ENCODE data around the gene CCNF.
"Not testable (repeated sequence)": the region's sequence is repeated elsewhere in the genome, so short reads cannot be mapped to it uniquely, and the experiment has no call there.

The CCNF gene

GRCh38 chr16:2422123-2422867 lies 7.0 kb upstream of the CCNF start:
- Histone ChIP-seq H3K36me3 (ENCODE audit: insufficient read depth, low read length) (no peaks in the 10 kb centered on the region), H3K9ac (ENCODE audit: low read depth, low read length) (no peak overlapping the region), H3K9me3 (ENCODE audit: control insufficient read depth, insufficient read depth, low read length) (no peaks in the 10 kb centered on the region)

GRCh38 chr16:2424061-2425007 lies 4.9 kb upstream of the CCNF start:
- Histone ChIP-seq H3K36me3 (ENCODE audit: insufficient read depth, low read length) (no peaks in the 10 kb centered on the region), H3K4me1 (ENCODE audit: insufficient read depth, low read length) (peaks cover 6% of the 10 kb centered on the region; the same call in 1 of the 2 replicates), H3K9ac (ENCODE audit: low read depth, low read length) (no peak overlapping the region), H3K9me3 (ENCODE audit: control insufficient read depth, insufficient read depth, low read length) (no peaks in the 10 kb centered on the region)

More at GRCh38 chr16:2422123-2422867, 7.0 kb upstream of the CCNF start:
- H3K4me1 ChIP-seq (ENCODE audit: insufficient read depth, low read length): no peaks in the 10 kb centered on the region

GRCh38 chr16:2425008-2425518 lies 4.2 kb upstream of the CCNF start:
- no peak overlapping the region for H3K9ac ChIP-seq (ENCODE audit: low read depth, low read length)
- no peaks in the 10 kb centered on the region for H3K9me3 ChIP-seq (ENCODE audit: control insufficient read depth, insufficient read depth, low read length)

GRCh38 chr16:2425825-2426430 lies 3.3 kb upstream of the CCNF start:
- Histone ChIP-seq H3K9me3 (ENCODE audit: control insufficient read depth, insufficient read depth, low read length) (no peaks in the 10 kb centered on the region), H3K9ac (ENCODE audit: low read depth, low read length) (no peak overlapping the region), H3K36me3 (ENCODE audit: insufficient read depth, low read length) (no peaks in the 10 kb centered on the region), H3K4me1 (ENCODE audit: insufficient read depth, low read length) (peaks cover 11% of the 10 kb centered on the region; the same call in 1 of the 2 replicates)

More at GRCh38 chr16:2425008-2425518, 4.2 kb upstream of the CCNF start:
- H3K4me1 ChIP-seq (ENCODE audit: insufficient read depth, low read length): peaks cover 6% of the 10 kb centered on the region; the same call in 1 of the 2 replicates
- no peaks in the 10 kb centered on the region for H3K36me3 ChIP-seq (ENCODE audit: insufficient read depth, low read length)

GRCh38 chr16:2426941-2427361 lies 2.3 kb upstream of the CCNF start:
- Histone ChIP-seq H3K9ac (ENCODE audit: low read depth, low read length) (no peak overlapping the region), H3K9me3 (ENCODE audit: control insufficient read depth, insufficient read depth, low read length) (no peaks in the 10 kb centered on the region), H3K4me1 (ENCODE audit: insufficient read depth, low read length) (peaks cover 11% of the 10 kb centered on the region; the same call in 1 of the 2 replicates), H3K36me3 (ENCODE audit: insufficient read depth, low read length) (no peaks in the 10 kb centered on the region; the same call in 1 of the 2 replicates)

GRCh38 chr16:2427526-2427925 lies 1.7 kb upstream of the CCNF start:
- no peak overlapping the region for H3K9ac ChIP-seq (ENCODE audit: low read depth, low read length)
- peaks cover 3% of the 10 kb centered on the region; the same call in 1 of the 2 replicates for H3K36me3 ChIP-seq (ENCODE audit: insufficient read depth, low read length)
- H3K4me1 ChIP-seq (ENCODE audit: insufficient read depth, low read length): peaks cover 11% of the 10 kb centered on the region; the same call in 1 of the 2 replicates
- no peaks in the 10 kb centered on the region for H3K9me3 ChIP-seq (ENCODE audit: control insufficient read depth, insufficient read depth, low read length)

- Histone ChIP-seq H3K4me1 (ENCODE audit: insufficient read depth, low read length) (peaks cover 11% of the 10 kb centered on the region; the same call in 1 of the 2 replicates), H3K9me3 (ENCODE audit: control insufficient read depth, insufficient read depth, low read length) (no peaks in the 10 kb centered on the region), H3K9ac (ENCODE audit: low read depth, low read length) (peak overlapping the region; percentile 84), H3K36me3 (ENCODE audit: insufficient read depth, low read length) (peaks cover 6% of the 10 kb centered on the region)
These were observed 1.0 kb upstream of the CCNF start for GRCh38 chr16:2428051-2428783.

GRCh38 chr16:2428784-2429033 lies 538 bp upstream of the CCNF start:
- Histone ChIP-seq H3K36me3 (ENCODE audit: insufficient read depth, low read length) (peaks cover 6% of the 10 kb centered on the region), H3K9ac (ENCODE audit: low read depth, low read length) (peak overlapping the region; percentile 84), H3K4me1 (ENCODE audit: insufficient read depth, low read length) (peaks cover 11% of the 10 kb centered on the region; the same call in 1 of the 2 replicates), H3K9me3 (ENCODE audit: control insufficient read depth, insufficient read depth, low read length) (no peaks in the 10 kb centered on the region)

GRCh38 chr16:2429771-2430663 lies 770 bp downstream of the CCNF start:
- peaks cover 11% of the 10 kb centered on the region; the same call in 1 of the 2 replicates for H3K4me1 ChIP-seq (ENCODE audit: insufficient read depth, low read length)
- H3K36me3 ChIP-seq (ENCODE audit: insufficient read depth, low read length): peaks cover 9% of the 10 kb centered on the region

GRCh38 chr16:2432286-2432685 lies 3.0 kb downstream of the CCNF start:
- Histone ChIP-seq H3K36me3 (ENCODE audit: insufficient read depth, low read length) (peaks cover 19% of the 10 kb centered on the region), H3K4me1 (ENCODE audit: insufficient read depth, low read length) (peaks cover 11% of the 10 kb centered on the region; the same call in 1 of the 2 replicates), H3K9me3 (ENCODE audit: control insufficient read depth, insufficient read depth, low read length) (no peaks in the 10 kb centered on the region), H3K9ac (ENCODE audit: low read depth, low read length) (no peak overlapping the region)

More at GRCh38 chr16:2429771-2430663, 770 bp downstream of the CCNF start:
- H3K9me3 ChIP-seq (ENCODE audit: control insufficient read depth, insufficient read depth, low read length): no peaks in the 10 kb centered on the region
- peak overlapping the region; percentile 88 for H3K9ac ChIP-seq (ENCODE audit: low read depth, low read length)

GRCh38 chr16:2432801-2433505 lies 3.7 kb downstream of the CCNF start:
- H3K4me1 ChIP-seq (ENCODE audit: insufficient read depth, low read length): peaks cover 5% of the 10 kb centered on the region; the same call in 1 of the 2 replicates
- H3K9ac ChIP-seq (ENCODE audit: low read depth, low read length): no peak overlapping the region; the same call in 1 of the 2 replicates
- peaks cover 21% of the 10 kb centered on the region for H3K36me3 ChIP-seq (ENCODE audit: insufficient read depth, low read length)
- no peaks in the 10 kb centered on the region for H3K9me3 ChIP-seq (ENCODE audit: control insufficient read depth, insufficient read depth, low read length)

- peaks cover 36% of the 10 kb centered on the region for H3K36me3 ChIP-seq (ENCODE audit: insufficient read depth, low read length)
- not testable (repeated sequence) for H3K9me3 ChIP-seq (ENCODE audit: control insufficient read depth, insufficient read depth, low read length); H3K9ac ChIP-seq (ENCODE audit: low read depth, low read length); H3K4me1 ChIP-seq (ENCODE audit: insufficient read depth, low read length)
These were observed 6.0 kb downstream of the CCNF start for GRCh38 chr16:2435236-2435635.

Data from ES-I3 (cell line).